Measurements from ENCODE around the gene ADH4.
A peak's percentile ranks its signal among the peaks of the same experiment; 100 is the strongest.

GRCh38 chr4:99088481-99089365 is 55.4 kb downstream of the ADH4 start, which contains the start of gene ADH5:
- TF ChIP-seq KLF5 (IDR thresholded peaks at IDR 0.05; ENCODE audit: partially characterized antibody), result no peak
- TF ChIP-seq CBX5 (IDR thresholded peaks at IDR 0.05; ENCODE audit: low read depth), result 0 out of 2 replicates have a peak, but pooled peaks have one; percentile 40
- TF ChIP-seq KAT2A (conservative IDR thresholded peaks at IDR 0.05; ENCODE audit: control insufficient read depth, low read depth, low read length), result no peak
- TF ChIP-seq MXI1 (IDR thresholded peaks at IDR 0.05; ENCODE audit: low read depth, low read length), result peak; percentile 73
- no peak for TF ChIP-seq CTCF (IDR thresholded peaks at IDR 0.05 in 2 of 3, conservative IDR thresholded peaks at IDR 0.05 in 1 of 3; ENCODE audit: control insufficient read depth in 2 of 3, extremely low read depth in 1 of 3, insufficient read depth in 1 of 3, low read depth in 3 of 3, low read length in 3 of 3)
- TF ChIP-seq RCOR1 (conservative IDR thresholded peaks at IDR 0.05; ENCODE audit: low read depth, low read length), result no peak
- no peak for TF ChIP-seq ZNF24 (IDR thresholded peaks at IDR 0.05)
